ENCODE results near the gene CDON. TPM values are rescaled to one million over a fixed set of nuclear protein-coding genes. Genes with fewer than 3 reads are reported as not detected.
A peak's percentile ranks its signal among the peaks of the same experiment; 100 is the strongest.

The CDON gene
- total RNA-seq, 1 experiment from 2014 or later = 17.2 TPM

DNA sequence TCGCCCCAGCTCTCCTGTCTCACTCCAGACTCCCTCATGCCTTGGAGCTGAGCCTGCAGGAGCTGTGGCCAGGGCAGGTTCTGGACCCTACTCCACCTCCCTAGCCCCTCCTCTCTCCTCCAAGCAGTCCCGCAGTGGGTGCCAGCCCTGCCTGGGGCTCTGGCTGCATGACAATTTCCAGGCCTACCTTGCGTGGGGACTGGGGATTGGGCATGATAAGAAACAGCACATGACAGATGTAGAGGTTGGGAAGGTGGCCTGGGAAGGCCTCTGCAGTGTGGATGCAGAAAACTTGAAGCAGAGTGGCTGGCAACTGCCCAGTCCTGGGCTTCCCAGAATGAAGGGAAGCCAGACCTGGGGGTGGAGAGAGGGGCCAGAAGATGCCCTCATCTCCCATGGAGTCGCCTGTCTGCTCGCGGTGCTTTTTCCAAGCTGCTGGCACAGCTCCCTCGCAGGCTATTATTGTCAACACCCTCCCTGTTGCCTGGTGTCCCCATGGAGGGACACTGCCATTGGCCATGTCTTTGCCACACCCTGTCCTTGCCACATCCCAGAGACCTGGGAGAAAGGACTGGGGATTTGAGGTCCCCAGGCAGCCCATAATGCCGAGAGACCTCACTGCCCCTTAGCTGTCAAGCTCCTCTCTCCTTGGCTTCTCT is 48.9 kb upstream of the CDON start:
- H2BK120ac ChIP-seq (ENCODE audit: low read depth, low read length, poor library complexity, severe bottlenecking) = no peak overlapping the region
- no peak overlapping the region for H4K91ac ChIP-seq (ENCODE audit: insufficient read length, low read depth, low read length)
- Mint-ChIP-seq H3K27ac (peak overlapping the region in 2 of 3 experiments; percentile 47 to 83; a peak in 2 of 7 replicates), H3K4me1 (peaks cover 3 to 15% of the 10 kb centered on the region in 2 experiments; a peak in 3 of 4 replicates), H3K4me3 (no peak overlapping the region), H3K36me3 (ENCODE audit: insufficient read depth in 1 of 3, low read depth in 3 of 3) (no peaks in the 10 kb centered on the region), H3K9me3 (peaks cover 0 to 3% of the 10 kb centered on the region in 2 experiments; a peak in 2 of 5 replicates), H3K27me3 (ENCODE audit: low read depth) (peaks cover 1% of the 10 kb centered on the region; the same call in 1 of the 2 replicates)
- H3K9me3 ChIP-seq (ENCODE audit: control insufficient read depth, low read depth, low read length) = no peaks in the 10 kb centered on the region
- H3K4ac ChIP-seq (ENCODE audit: low read depth, low read length) = no peak overlapping the region
- no peak overlapping the region for H2BK5ac ChIP-seq (ENCODE audit: insufficient read length, low read length)
- H2AK5ac ChIP-seq (ENCODE audit: insufficient read length, low read length) = no peak overlapping the region
- no peak overlapping the region for H2BK15ac ChIP-seq (ENCODE audit: low read depth, low read length)
- no peak overlapping the region for H2BK12ac ChIP-seq (ENCODE audit: insufficient read length, low read depth, low read length)
- H3K79me2 ChIP-seq (ENCODE audit: insufficient read depth, low read length) = no peaks in the 10 kb centered on the region
- no peak overlapping the region for H3K14ac ChIP-seq (ENCODE audit: insufficient read depth, low read length)
- WGBS (ENCODE audit: extremely low coverage, insufficient read length, low lambda C conversion rate) = no CpG with 5 or more reads among the region's 8 CpGs
- H3K18ac ChIP-seq (ENCODE audit: insufficient read length, low read depth, low read length) = no peak overlapping the region
- no peak overlapping the region for H4K5ac ChIP-seq (ENCODE audit: insufficient read length, low read depth, low read length)
- no peak overlapping the region for H3K23ac ChIP-seq (ENCODE audit: insufficient read length, low read depth, low read length)
- no peak overlapping the region for H4K8ac ChIP-seq (replicated peaks; ENCODE audit: insufficient read length, low read depth, low read length)
- no peak overlapping the region for H3T11ph ChIP-seq (ENCODE audit: low read length)
- no peaks in the 10 kb centered on the region for H3K4me1 ChIP-seq (ENCODE audit: insufficient read depth, low read length)
- no peaks in the 10 kb centered on the region for H4K20me1 ChIP-seq (ENCODE audit: control insufficient read depth, insufficient read depth, insufficient read length)
- H3K27ac ChIP-seq (ENCODE audit: insufficient read length, low read depth, low read length) = no peak overlapping the region
- no peak overlapping the region for H3K56ac ChIP-seq (ENCODE audit: insufficient read length, low read depth, low read length)
- H3K27me3 ChIP-seq (ENCODE audit: insufficient read depth, low read length) = no peaks in the 10 kb centered on the region
- H3K79me1 ChIP-seq (ENCODE audit: insufficient read depth, low read depth, low read length, poor library complexity, severe bottlenecking) = no peaks in the 10 kb centered on the region
- H2BK20ac ChIP-seq (ENCODE audit: low read depth, low read length, poor library complexity, severe bottlenecking) = no peak overlapping the region
- DNase-seq = no peak
- no peaks in the 10 kb centered on the region for H3K23me2 ChIP-seq (ENCODE audit: insufficient read length, low read depth, low read length, poor library complexity, severe bottlenecking)
- TF ChIP-seq, protein P1, sequence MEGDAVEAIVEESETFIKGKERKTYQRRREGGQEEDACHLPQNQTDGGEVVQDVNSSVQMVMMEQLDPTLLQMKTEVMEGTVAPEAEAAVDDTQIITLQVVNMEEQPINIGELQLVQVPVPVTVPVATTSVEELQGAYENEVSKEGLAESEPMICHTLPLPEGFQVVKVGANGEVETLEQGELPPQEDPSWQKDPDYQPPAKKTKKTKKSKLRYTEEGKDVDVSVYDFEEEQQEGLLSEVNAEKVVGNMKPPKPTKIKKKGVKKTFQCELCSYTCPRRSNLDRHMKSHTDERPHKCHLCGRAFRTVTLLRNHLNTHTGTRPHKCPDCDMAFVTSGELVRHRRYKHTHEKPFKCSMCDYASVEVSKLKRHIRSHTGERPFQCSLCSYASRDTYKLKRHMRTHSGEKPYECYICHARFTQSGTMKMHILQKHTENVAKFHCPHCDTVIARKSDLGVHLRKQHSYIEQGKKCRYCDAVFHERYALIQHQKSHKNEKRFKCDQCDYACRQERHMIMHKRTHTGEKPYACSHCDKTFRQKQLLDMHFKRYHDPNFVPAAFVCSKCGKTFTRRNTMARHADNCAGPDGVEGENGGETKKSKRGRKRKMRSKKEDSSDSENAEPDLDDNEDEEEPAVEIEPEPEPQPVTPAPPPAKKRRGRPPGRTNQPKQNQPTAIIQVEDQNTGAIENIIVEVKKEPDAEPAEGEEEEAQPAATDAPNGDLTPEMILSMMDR (conservative IDR thresholded peaks at IDR 0.05) = no peak
- H3K9ac ChIP-seq (ENCODE audit: extremely low read depth, insufficient read length, low read length) = no peak overlapping the region
- no peak overlapping the region for H2AFZ ChIP-seq (ENCODE audit: low read length)
- H3K4me2 ChIP-seq (ENCODE audit: insufficient read depth, insufficient read length, low read length) = no peak overlapping the region

Data from H9 (cell line).